Jurkat, Clone E6-1 (cell line): ENCODE data around the gene RALGAPA1.

Source experiments
- DNase-seq: peaks from one replicate; pipeline ENCODE4 v3.0.0-alpha.2; 2011; ENCODE audit warnings: low read depth, low spot score
- H3K4me3 ChIP-seq: 2 replicates; pipeline ENCODE4 v1.5.1; 2011; ENCODE audit warnings: mild to moderate bottlenecking, low read length, control low read depth, moderate library complexity

Gene RALGAPA1

DNA sequence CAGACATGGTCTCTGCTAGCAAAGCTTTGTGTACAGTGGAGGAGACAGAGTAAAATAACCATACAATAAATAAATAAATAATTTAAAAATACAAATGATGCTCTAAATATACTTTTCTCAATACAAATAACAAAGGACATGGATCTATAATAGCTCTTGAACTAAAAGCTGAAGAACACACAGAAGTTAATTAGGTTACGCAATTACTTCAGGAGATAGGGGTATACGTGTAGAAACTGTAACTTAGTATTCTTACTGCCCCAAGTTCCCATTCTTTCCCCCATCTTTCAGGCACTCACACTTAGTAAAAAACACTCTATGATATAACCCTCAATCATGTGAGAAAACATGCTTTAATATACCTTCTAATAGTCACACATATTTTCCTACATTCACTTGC is 231.0 kb downstream of the RALGAPA1 start:
- DNase-seq = no peak
- H3K4me3 ChIP-seq = no peak overlapping the region

GRCh38 chr14:35576856-35577255 is 232.2 kb downstream of the RALGAPA1 start:
- H3K4me3 ChIP-seq = no peak overlapping the region
- no peak for DNase-seq

DNA sequence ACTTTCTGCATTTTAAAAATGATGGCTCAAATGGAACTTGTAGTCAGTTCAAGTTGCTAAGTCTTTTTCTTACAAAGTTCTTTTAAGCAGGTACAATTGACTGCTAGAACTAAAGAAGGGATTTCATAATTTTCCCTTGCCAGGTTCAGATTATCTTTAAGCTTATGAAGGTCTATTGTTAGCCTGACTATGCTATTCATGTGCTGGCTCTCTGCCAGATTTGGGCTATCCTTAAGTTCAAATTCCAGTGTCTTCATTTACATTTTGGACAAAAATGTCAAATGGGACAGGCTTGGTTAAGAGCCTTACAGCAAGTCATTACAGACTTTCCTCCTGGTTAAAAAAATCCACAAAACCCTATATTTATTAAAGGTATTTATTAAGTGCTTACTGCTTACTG is 232.8 kb downstream of the RALGAPA1 start:
- H3K4me3 ChIP-seq = no peak overlapping the region
- DNase-seq = no peak

DNA sequence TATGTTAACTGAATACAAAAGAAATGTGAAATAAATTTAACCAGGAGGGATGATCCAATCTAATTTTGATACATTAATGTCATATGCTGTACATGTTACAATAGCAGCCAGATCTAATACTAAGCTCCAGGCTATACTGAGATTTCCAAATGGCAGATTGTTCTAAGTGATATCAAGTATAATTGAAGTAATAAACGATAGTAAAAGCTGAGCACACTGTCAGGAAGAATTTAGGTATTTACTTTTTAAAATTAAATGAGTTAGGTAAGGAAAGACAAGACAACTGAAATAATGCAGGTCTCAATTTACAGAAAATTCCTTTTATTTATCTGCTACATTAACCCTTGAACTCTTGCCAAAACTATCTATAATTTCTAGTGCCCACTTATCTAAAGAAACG is 235.2 kb downstream of the RALGAPA1 start:
- no peak overlapping the region for H3K4me3 ChIP-seq
- DNase-seq = no peak

DNA sequence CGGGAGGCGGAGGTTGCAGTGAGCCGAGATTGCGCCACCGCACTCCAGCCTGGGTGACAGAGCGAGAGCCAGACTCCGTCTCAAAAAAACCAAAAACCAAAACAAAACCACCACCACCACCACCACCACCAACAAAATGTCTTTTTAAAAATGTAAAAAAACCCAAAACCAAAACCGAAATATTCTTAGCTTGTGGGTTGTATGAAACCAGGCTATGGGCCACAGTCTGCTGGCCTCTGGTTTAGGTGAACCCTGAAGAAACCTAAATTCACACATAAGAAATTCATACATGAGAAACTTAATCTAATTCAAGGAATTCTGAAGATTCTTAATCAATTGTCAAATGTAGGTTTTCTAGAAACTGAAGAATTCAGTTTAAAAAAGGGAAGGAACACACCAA is 237.5 kb downstream of the RALGAPA1 start:
- no peak overlapping the region for H3K4me3 ChIP-seq
- DNase-seq = no peak

DNA sequence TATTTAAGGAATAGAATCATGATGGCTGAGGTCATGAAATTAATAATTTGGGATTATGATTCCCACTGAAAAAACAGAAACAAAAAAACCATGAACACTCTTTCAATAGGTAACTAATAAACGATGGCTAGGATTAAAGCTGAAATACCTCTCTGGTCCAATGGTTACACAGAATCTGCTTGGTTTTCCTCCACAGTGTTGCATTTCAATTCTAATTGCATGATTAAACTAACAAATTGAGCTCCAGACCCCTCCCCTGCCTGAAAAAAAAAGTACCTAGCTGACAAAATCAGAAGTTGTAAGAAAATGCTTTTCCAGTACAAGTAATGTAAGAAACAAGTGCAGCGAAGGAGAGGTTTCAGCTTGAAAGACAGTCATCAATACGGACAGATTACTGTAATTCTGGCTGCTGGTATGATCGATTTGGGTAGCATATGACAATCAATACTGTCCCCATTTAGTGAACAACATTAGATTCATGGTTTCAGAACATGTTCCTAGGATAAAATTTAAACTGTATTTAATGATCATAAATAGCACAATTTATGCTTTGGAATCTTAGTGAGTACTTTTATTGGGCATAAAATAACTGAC is 243.1 kb downstream of the RALGAPA1 start:
- H3K4me3 ChIP-seq = no peak overlapping the region
- no peak for DNase-seq

- no peak for DNase-seq
- no peak overlapping the region for H3K4me3 ChIP-seq
Observed at GRCh38 chr14:35558680-35559079, 250.4 kb downstream of the RALGAPA1 start.

- DNase-seq = no peak
- H3K4me3 ChIP-seq = no peak overlapping the region
Observed at GRCh38 chr14:35557221-35557747, 251.8 kb downstream of the RALGAPA1 start.

DNA sequence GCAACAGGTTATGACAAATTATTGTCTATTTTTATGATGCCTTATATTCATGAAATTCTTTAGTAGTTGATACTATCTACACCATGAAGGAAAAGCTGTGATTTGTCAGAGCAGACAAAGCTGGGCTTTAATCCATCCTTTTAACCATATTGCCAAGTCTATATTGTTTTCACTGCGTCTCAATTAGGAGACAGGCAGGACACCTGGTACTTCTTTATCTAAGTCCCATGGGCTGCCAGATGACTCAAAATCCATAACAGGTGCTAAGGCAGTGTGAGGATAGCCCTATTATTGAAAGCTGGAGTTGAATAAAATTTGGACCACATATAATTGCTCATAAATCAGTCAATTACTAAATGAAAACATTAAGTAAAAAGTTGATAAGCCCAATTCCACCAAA is 252.5 kb downstream of the RALGAPA1 start:
- H3K4me3 ChIP-seq = no peak overlapping the region
- DNase-seq = no peak

DNA sequence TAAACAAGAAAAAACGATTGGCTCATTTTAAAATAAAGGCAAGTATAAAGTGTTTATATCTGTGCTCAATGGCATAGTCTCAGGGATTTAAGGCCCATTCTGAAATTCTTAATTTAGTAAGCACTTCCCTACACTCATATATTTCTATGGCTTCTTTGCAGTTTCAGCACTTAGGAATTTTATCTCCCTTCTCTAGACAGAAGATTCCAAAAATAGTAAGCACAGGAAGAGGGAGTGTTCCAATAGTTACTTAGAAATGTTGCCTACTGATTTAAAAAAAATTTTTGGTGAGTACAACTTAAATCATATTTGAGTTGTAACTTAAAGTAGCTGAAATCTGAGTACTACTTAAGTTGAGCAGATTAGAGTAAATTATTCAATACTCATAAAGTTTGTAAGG is 255.3 kb downstream of the RALGAPA1 start:
- DNase-seq = no peak
- H3K4me3 ChIP-seq = no peak overlapping the region

DNA sequence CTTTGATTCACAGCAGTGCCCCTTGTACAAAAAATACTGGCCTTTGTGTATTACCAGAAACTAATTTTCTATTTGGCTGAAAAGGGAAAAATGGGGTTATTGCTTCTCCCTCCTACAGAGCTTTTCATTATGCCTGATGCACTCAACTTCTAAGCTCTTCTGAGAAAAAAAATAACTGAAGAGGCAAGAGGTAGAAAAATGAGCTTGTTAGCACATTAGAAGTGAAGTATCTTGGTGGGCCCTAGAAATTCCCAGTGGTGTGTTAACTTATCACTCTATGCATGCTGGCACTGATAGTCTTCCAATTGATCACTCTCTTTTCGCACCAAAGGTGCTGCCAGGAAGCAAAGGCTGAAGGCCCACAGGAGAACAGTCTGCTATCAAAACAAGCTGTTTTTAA is 258.0 kb downstream of the RALGAPA1 start:
- DNase-seq = no peak
- no peak overlapping the region for H3K4me3 ChIP-seq

DNA sequence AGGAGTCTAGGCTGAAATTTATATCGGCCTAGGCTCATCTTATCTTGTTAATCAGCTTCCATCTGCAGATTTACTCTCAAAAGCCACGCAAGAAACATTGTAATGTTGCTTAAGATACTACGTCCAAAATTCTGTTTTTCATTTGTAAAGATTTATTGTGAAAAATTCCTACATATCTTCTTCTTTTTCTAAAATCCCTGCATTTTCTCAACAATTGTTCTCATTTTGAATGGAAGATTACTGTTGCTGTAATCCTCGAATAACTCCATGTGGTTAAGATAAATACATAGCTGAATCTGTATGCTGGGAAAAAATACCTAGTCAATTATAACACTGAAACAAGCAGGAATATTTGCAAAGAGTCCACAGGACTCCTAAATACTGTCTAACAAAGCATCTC is 259.5 kb downstream of the RALGAPA1 start:
- DNase-seq = no peak
- no peak overlapping the region for H3K4me3 ChIP-seq

DNA sequence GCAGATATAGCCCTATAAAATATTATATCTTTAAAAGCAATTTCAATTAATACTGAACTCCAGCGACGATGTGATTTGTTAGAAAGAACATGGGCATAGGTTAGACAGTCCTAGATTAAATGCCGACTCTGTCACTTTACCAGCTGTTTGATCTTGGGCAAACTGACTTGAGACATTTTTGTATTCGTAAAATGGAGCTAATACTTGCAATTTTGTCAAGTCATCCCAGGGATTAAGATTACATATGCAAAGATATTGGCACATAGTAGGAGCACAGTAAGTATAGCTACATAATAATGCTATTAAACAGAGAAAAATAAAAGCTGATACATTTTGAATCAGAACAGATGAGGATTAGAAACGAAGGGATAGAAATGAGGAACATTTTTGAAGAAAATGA is 266.1 kb downstream of the RALGAPA1 start:
- no peak overlapping the region for H3K4me3 ChIP-seq
- no peak for DNase-seq

DNA sequence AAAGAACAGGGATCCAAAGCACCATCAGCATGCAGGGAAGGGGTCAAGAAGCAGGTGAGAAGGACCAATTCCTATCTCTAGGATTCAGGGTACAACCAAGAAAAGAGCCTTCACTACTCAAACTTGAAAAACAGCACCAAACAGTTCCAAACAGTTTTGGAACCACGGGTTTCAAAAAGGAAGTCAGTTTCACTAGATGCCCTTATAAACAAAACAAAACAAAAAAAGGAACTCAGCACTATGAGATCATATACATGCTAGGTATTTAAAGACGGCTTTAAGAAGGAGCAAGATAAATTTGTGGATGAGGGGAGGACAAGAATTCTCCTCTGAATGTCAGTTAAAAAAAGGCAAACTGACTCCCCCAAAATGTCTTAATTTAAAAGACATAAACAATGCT is 269.1 kb downstream of the RALGAPA1 start:
- no peak overlapping the region for H3K4me3 ChIP-seq
- DNase-seq = no peak

DNA sequence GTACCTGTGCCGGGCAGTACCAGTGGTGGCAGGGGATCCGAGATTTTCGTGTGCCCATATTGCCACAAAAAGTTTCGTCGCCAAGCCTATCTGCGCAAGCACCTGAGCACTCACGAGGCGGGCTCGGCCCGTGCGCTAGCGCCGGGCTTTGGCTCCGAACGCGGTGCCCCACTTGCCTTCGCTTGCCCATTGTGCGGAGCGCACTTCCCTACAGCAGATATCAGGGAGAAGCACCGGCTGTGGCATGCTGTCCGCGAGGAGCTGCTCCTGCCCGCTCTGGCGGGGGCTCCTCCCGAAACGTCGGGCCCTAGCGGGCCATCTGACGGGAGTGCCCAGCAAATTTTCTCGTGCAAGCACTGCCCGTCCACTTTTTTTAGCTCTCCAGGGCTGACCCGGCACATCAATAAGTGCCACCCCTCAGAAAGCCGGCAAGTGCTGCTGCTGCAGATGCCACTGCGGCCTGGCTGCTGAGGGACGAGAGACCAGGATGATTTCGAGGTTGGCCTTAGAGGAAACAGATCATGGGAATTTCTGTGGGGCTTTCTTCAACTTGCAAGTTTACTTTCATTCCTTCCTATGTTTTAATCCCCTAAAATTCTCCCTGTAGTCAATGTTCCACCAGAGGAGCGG is 273.5 kb downstream of the RALGAPA1 start:
- no peak overlapping the region for H3K4me3 ChIP-seq
- DNase-seq = no peak

- no peak for DNase-seq
- no peak overlapping the region; the same call in 1 of the 2 replicates for H3K4me3 ChIP-seq
Observed at GRCh38 chr14:35534873-35535482, 274.1 kb downstream of the RALGAPA1 start.

DNA sequence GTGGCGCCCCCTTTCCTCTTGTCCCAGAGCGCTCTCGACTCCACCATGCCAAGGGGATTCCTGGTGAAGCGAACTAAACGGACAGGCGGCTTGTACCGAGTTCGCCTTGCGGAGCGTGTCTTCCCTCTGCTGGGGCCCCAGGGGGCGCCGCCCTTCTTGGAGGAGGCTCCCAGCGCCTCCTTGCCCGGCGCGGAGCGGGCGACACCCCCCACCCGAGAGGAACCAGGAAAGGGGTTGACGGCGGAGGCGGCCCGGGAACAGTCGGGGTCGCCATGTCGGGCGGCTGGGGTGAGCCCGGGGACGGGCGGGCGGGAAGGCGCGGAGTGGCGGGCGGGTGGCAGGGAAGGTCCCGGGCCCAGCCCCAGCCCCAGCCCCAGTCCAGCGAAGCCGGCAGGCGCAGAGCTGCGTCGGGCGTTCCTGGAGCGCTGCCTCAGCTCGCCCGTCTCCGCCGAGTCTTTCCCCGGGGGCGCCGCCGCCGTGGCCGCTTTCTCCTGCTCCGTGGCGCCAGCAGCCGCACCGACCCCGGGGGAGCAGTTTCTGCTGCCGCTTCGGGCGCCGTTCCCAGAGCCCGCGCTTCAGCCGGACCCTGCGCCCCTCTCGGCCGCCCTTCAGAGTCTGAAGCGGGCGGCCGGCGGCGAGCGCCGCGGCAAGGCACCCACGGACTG is 274.8 kb downstream of the RALGAPA1 start:
- peak; percentile 28 for DNase-seq
- H3K4me3 ChIP-seq = peak overlapping the region; percentile 61

DNA sequence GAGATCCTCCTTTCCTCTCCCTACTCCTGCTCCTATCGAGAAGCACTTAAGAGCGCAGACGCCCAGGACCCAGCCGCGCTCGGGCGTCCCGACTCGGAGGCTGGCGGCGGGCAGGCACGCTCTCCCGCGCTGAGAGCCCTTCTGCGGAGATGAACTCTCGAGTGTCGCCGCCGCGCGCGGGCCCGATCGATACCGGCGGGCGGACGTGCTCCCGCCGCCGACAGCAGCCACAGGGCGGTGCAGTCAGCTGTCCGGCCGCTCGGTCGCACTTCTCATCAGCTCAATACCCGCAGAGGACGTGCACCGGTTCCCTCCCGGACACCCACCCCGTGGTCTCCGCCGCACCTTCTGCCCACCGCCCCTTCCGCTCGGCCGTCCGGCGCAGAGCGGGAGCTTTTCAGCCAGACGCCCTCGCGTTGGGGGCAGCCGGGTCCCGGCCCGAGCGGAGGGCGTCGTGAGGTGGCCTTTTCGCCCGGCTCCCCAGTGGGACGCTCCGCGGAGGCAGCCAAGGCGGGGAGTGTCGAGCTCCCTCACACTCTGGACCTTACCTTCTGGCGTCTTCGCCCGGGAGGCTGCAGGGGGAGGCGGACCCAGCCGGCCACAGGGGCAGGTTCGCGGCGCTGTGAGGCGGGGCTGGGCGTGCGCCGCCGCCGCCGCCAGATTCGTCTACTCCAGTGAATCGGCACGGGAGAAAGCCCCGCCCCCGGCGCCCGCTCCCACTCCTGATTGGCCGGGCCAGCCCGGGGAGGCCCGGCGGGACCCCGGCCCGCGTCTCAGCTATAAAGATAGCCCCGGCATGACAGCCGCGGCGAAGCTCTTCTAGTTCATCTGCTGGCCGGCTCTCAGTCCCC is 275.5 kb downstream of the RALGAPA1 start, which contains the start of gene INSM2:
TSS of gene INSM2 (plus strand) at position 808 of the 851 bp plus-strand sequence. CDS start 89 bp downstream, outside the sequence.
- DNase-seq = peak; percentile 41
- H3K4me3 ChIP-seq = peak within 1 kb of the TSS; percentile 61

GRCh38 chr14:35532783-35533356 is 276.2 kb downstream of the RALGAPA1 start:
- no peak for DNase-seq
- H3K4me3 ChIP-seq = peak overlapping the region; percentile 61
